ENCODE results near the gene TACC2. TPM values are rescaled to one million over a fixed set of nuclear protein-coding genes. Genes with fewer than 3 reads are reported as not detected.

TACC2 gene
- total and polyA plus RNA-seq, 2 experiments from 2014 or later, result 30.8 to 35.9 TPM

GRCh38 chr10:122168598-122169394, 179.8 kb downstream of the TACC2 start (continued):
- TF ChIP-seq ZNF462 (CRISPR knock-in tag; IDR thresholded peaks at IDR 0.05) (no peak), REST (IDR thresholded peaks at IDR 0.05; ENCODE audit: unreplicated experiment) (no peak), STAT1 (IDR thresholded peaks at IDR 0.05; ENCODE audit: unreplicated experiment) (no peak), ZNF114 (CRISPR knock-in tag; IDR thresholded peaks at IDR 0.05) (no peak)
